ENCODE results near the gene UPB1. TPM values are rescaled to one million over a fixed set of nuclear protein-coding genes. Genes with fewer than 3 reads are reported as not detected.

Gene UPB1
- total and polyA plus RNA-seq, 9 of the 15 experiments (the other 6 are each of a cell fraction or from before 2014, with no cell fraction given) = 0.06 to 0.11 TPM; not detected in 7

DNA sequence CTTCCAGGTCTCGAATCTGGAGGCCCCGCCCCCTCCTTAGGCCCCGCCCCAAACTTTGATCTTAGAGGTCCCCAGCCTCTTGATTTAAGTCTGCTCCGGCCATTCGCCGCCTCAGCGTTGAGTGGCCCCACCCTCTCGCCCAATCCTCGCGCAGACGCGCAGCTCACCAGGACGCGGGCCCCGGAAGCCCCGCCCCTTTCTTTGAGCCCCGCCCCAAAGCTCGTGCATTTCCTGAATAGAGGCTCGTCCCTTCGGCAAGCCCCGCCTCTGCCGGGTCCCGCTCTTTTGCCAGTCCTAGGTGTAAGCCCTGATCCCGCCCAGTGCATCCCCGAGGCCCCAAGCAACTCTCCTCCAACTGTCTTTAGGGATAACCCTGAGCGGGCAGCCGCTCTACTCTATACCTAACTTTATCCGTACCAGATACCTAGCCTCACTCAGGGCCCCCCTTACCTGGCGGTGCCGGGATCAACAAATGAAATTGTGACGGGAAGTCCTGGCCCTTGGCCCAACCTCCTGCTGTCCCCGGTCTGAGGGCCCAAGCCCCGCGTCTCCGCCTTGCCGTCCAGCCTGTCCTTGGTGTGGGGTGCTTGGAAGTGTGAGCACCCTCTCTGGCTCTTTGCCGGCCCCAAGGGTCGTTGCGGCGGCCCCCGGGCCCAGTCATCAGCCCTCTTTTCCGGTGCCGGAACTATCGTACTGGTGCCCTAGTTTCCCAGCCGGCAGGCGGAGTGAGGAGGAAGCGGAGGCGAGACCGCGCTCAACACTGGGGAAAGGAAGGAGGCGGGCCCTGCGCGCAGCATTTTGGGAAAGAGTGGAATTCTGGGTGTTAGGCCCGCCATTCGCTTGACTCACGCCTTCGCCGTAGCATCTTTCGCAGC, 60.3 kb downstream of the UPB1 start, which contains the start of gene SNRPD3 (continued):
- TF ChIP-seq, protein P1, sequence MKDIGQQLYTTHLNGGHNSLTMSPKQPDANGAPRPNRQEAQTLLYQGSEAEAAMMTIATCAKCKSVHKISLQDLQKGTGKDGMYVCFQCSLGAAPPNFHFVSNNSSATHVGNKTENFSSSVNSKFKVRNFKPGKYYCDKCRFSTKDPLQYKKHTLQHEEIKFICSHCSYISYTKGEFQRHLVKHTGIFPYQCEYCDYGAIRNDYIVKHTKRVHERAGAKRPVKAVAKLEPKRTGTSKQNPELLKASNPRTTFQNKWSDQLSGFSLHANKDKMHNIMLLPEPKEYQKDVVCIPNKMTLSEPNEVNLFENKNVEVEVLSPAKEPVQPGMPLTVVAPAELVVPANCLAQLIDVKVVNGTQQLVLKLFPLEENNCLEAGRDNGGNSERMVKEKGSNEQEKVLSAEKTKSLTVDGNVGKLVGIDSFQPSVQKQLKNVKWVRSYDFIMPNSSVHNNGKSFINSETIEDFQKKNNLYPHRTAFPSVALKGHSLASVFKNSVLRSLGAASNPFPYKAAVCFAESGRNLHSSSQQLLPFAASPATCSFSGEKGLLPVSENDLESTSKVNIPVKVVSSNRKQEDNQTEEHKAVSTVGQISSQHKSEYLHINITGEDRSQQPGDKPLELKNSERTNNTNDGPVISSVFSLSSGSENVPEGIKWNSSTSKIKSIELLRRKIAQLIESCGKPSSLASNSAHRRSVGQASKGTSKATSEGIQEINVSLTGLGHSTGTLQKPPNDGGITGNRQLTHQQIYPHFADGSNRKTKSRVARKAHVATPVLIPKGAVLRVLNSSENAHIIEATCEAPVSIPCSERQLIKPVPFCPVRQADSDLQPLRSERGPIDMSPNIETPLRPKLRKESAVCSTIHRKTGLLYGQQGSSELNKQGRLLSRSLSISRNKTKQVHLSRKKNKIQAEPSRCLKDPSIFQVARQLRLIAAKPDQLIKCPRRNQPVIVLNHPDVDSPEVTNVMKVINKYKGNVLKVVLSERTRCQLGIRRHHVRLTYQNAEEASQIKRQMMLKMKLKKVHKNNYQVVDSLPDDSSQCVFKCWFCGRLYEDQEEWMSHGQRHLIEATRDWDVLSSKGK (CRISPR knock-in tag; IDR thresholded peaks at IDR 0.05) = no peak
- TF ChIP-seq ZNF551 (CRISPR knock-in tag; IDR thresholded peaks at IDR 0.05) (no peak), ILK (tag; IDR thresholded peaks at IDR 0.05; ENCODE audit: borderline replicate concordance, low read depth) (no peak), NR2F6 (CRISPR knock-in tag; IDR thresholded peaks at IDR 0.05) (no peak), SMARCA5 (IDR thresholded peaks at IDR 0.05) (no peak), TSC22D4 (tag; IDR thresholded peaks at IDR 0.05) (no peak), GABPA (tag; conservative IDR thresholded peaks at IDR 0.05; ENCODE audit: low read depth) (peak; percentile 97), TGIF2 (CRISPR knock-in tag; IDR thresholded peaks at IDR 0.05) (no peak), NR4A1 (CRISPR knock-in tag; IDR thresholded peaks at IDR 0.05) (no peak), NR4A1 (tag; IDR thresholded peaks at IDR 0.05) (no peak), EZH2 (IDR thresholded peaks at IDR 0.05; ENCODE audit: borderline replicate concordance, low read depth, low read length) (no peak), ARID3B (CRISPR knock-in tag; IDR thresholded peaks at IDR 0.05; ENCODE audit: borderline replicate concordance) (no peak), UBTF (IDR thresholded peaks at IDR 0.05; ENCODE audit: borderline replicate concordance in 1 of 2, low read depth in 2 of 2, low read length in 2 of 2) (no peak), KHSRP (IDR thresholded peaks at IDR 0.05) (no peak), CREB3 (tag; conservative IDR thresholded peaks at IDR 0.05; ENCODE audit: low read depth) (no peak), MLLT1 (IDR thresholded peaks at IDR 0.05) (no peak), ZFP30 (CRISPR knock-in tag; IDR thresholded peaks at IDR 0.05; ENCODE audit: borderline replicate concordance) (no peak)

All from K562 (cell line).